K562 (cell line): ENCODE data around the gene DAGLA. TPM values are rescaled to one million over a fixed set of nuclear protein-coding genes. Genes with fewer than 3 reads are reported as not detected.

ENCODE experiments used
- BDP1 ChIP-seq: IDR thresholded peaks from 3 replicates; pipeline ENCODE4 v1.6.1; 2011; ENCODE audit not compliant: insufficient read length, insufficient read depth
- CREM ChIP-seq: IDR thresholded peaks from 2 replicates; pipeline ENCODE4 v1.6.1; 2014; ENCODE audit warnings: antibody characterized with exemption, low read depth
- ESRRB ChIP-seq: fragments of 250-450 bp; sonication (Bioruptor Pico); IDR thresholded peaks from 2 replicates; pipeline ENCODE4 v1.5.0; 2020; ENCODE audit warnings: mild to moderate bottlenecking, moderate library complexity, borderline replicate concordance
- HDGF ChIP-seq: fragments of 450-650 bp; IDR thresholded peaks from 2 replicates; pipeline ENCODE4 v1.6.1; 2016
- IRF1 ChIP-seq: sonication (generic); formaldehyde crosslinking; IDR thresholded peaks from 2 replicates; pipeline ENCODE4 v1.8.0; 2022; ENCODE audit warnings: missing genetic modification reagents, mild to moderate bottlenecking, borderline replicate concordance
- JUN ChIP-seq, 2 experiments: sonication (generic) in 1 of 2; formaldehyde crosslinking in 1 of 2; IDR thresholded peaks; 2 replicates each; pipeline versions ENCODE4 v1.6.1 to v1.8.0; 2012 to 2022; ENCODE audit warnings: borderline replicate concordance in 2 of 2, mild to moderate bottlenecking in 2 of 2, improper control_type of control experiment in 1 of 2, low read depth in 1 of 2, low read length in 1 of 2, missing genetic modification reagents in 1 of 2
- KDM5B ChIP-seq: fragments of 200-600 bp; sonication (generic); IDR thresholded peaks from 2 replicates; pipeline ENCODE4 v1.6.1; 2012; ENCODE audit warnings: low read depth, mild to moderate bottlenecking, moderate library complexity, low read length, control low read depth, inconsistent platforms; ENCODE audit not compliant: insufficient replicate concordance
- LCOR ChIP-seq: sonication (generic); formaldehyde crosslinking; IDR thresholded peaks from 2 replicates; pipeline ENCODE4 v1.8.0; 2022; ENCODE audit warnings: mild to moderate bottlenecking, missing genetic modification reagents
- MEF2D ChIP-seq: conservative IDR thresholded peaks from 2 replicates; pipeline ENCODE4 v1.6.1; 2016; ENCODE audit warnings: low read depth, missing genetic modification characterization, missing compliant biosample characterization
- MTF1 ChIP-seq: fragments of 250-450 bp; sonication (Bioruptor Pico); IDR thresholded peaks from 2 replicates; pipeline ENCODE4 v1.9.0; 2021; ENCODE audit warnings: moderate library complexity, mild to moderate bottlenecking, inconsistent platforms, borderline replicate concordance
- NR2F6 ChIP-seq: fragments of 450-650 bp; formaldehyde crosslinking; IDR thresholded peaks from 2 replicates; pipeline ENCODE4 v1.4.0; 2020; ENCODE audit warnings: mild to moderate bottlenecking
- PKNOX1 ChIP-seq: fragments of 450-650 bp; IDR thresholded peaks from 2 replicates; pipeline ENCODE4 v1.6.1; 2016
- RAD21 ChIP-seq, 2 experiments: fragments of 250-450 bp in 1 of 2; fragments of 450-650 bp in 1 of 2; sonication (Bioruptor Pico) in 1 of 2; formaldehyde crosslinking in 1 of 2; IDR thresholded peaks in 1 of 2; conservative IDR thresholded peaks in 1 of 2; 2 replicates each; pipeline versions ENCODE4 v1.4.0 to v1.8.0; 2020 to 2022; ENCODE audit warnings: mild to moderate bottlenecking in 2 of 2, moderate library complexity in 1 of 2
- SMARCB1 ChIP-seq: IDR thresholded peaks from 2 replicates; pipeline ENCODE4 v1.6.1; 2011; ENCODE audit warnings: improper control_type of control experiment, low read depth; ENCODE audit not compliant: insufficient read length
- TAF7 ChIP-seq: fragments of 450-650 bp; IDR thresholded peaks from 2 replicates; pipeline ENCODE4 v1.6.1; 2016; ENCODE audit warnings: missing genetic modification characterization, missing compliant biosample characterization
- TEAD2 ChIP-seq: fragments of 450-650 bp; IDR thresholded peaks from 2 replicates; pipeline ENCODE4 v1.6.1; 2016; ENCODE audit warnings: missing genetic modification characterization, control low read depth, missing compliant biosample characterization
- THRB ChIP-seq: fragments of 450-650 bp; formaldehyde crosslinking; conservative IDR thresholded peaks from 2 replicates; pipeline ENCODE4 v1.4.0; 2022; ENCODE audit warnings: mild to moderate bottlenecking, missing genetic modification characterization
- TOE1 ChIP-seq, 2 experiments: fragments of 450-650 bp in 1 of 2; sonication (generic) in 1 of 2; formaldehyde crosslinking in 1 of 2; IDR thresholded peaks; 2 replicates each; pipeline versions ENCODE4 v1.7.1 to v1.8.0; 2016 to 2022; ENCODE audit warnings: borderline replicate concordance in 2 of 2, mild to moderate bottlenecking in 2 of 2, antibody characterized with exemption in 1 of 2, inconsistent platforms in 1 of 2, low read depth in 1 of 2, missing genetic modification reagents in 1 of 2, moderate library complexity in 1 of 2
- ZNF140 ChIP-seq: fragments of 250-450 bp; sonication (Bioruptor Pico); IDR thresholded peaks from 2 replicates; pipeline ENCODE4 v1.8.0; 2021; ENCODE audit warnings: moderate library complexity, mild to moderate bottlenecking, inconsistent platforms
- ZNF212 ChIP-seq: fragments of 450-650 bp; formaldehyde crosslinking; IDR thresholded peaks from 2 replicates; pipeline ENCODE4 v1.4.0; 2020; ENCODE audit warnings: mild to moderate bottlenecking
- ZNF239 ChIP-seq: fragments of 250-450 bp; sonication (Bioruptor Pico); IDR thresholded peaks from 2 replicates; pipeline ENCODE4 v1.4.0; 2020; ENCODE audit warnings: mild to moderate bottlenecking
- ZNF436 ChIP-seq: fragments of 250-450, 450-650 bp; sonication (Bioruptor Pico); formaldehyde crosslinking; IDR thresholded peaks from 2 replicates; pipeline ENCODE4 v1.7.0; 2020; ENCODE audit warnings: mild to moderate bottlenecking
- ZZZ3 ChIP-seq: fragments of 450-650 bp; IDR thresholded peaks from 2 replicates; pipeline ENCODE4 v1.6.1; 2016; ENCODE audit warnings: antibody characterized with exemption, mild to moderate bottlenecking, moderate library complexity
- polyA plus RNA-seq, 8 experiments: library from polyadenylated mRNA; depleted of rRNA in 4 of 8; stranded (reverse) in 5 of 8; unstranded in 3 of 8; fragments of >200 nt; fragmentation: Nextera tagmentation in 2 of 8; fragmentation: Illumina TruSeq in 1 of 8; extraction: Ambion mirVana in 2 of 8; extraction: Trizol in 1 of 8; gene quantifications; 2 replicates each; pipeline versions ENCODE4 v1.2.1 to v1.2.3, GENCODE V29; 2011 to 2014; ENCODE audit warnings: inconsistent platforms in 1 of 8, missing spikeins in 1 of 8
- total RNA-seq, 7 experiments: library from RNA; depleted of rRNA in 6 of 7; stranded (reverse); fragments of >200 nt in 6 of 7; fragmentation: Illumina TruSeq in 2 of 7; extraction: Trizol in 2 of 7; gene quantifications; 2 replicates each; pipeline versions ENCODE4 v1.2.1 to v1.2.3, GENCODE V29; 2011 to 2021; ENCODE audit warnings: low replicate concordance in 1 of 7
- TF ChIP-seq, protein P1 (sequence below), 2 experiments: fragments of 450-650 bp in 1 of 2; sonication (generic) in 1 of 2; formaldehyde crosslinking in 1 of 2; IDR thresholded peaks in 1 of 2; conservative IDR thresholded peaks in 1 of 2; 2 replicates each; pipeline versions ENCODE4 v1.6.1 to v1.8.1; 2016 to 2023; ENCODE audit warnings: mild to moderate bottlenecking in 2 of 2, moderate library complexity in 2 of 2, inconsistent platforms in 1 of 2, missing genetic modification reagents in 1 of 2

DAGLA gene
- total and polyA plus RNA-seq, 9 of the 15 experiments (the other 6 are each of a cell fraction or from before 2014, with no cell fraction given): 0.03 to 0.16 (median 0.04) TPM; not detected in 4

- TF ChIP-seq MTF1 (CRISPR knock-in tag) (no peak), RAD21 (CRISPR knock-in tag; conservative IDR thresholded peaks at IDR 0.05 in 1 of 2, IDR thresholded peaks at IDR 0.05 in 1 of 2) (no peak), HDGF (no peak), TEAD2 (tag) (peak; percentile 84), IRF1 (CRISPR knock-in tag) (no peak), LCOR (CRISPR knock-in tag) (no peak), ZNF436 (no peak), THRB (CRISPR knock-in tag) (no peak), ZNF140 (CRISPR knock-in tag) (no peak), NR2F6 (CRISPR knock-in tag) (no peak), TOE1 (IDR thresholded peaks at IDR 0.05; ENCODE audit: borderline replicate concordance) (no peak), TOE1 (CRISPR knock-in tag; IDR thresholded peaks at IDR 0.05; ENCODE audit: borderline replicate concordance, low read depth) (no peak), ZNF239 (no peak), MEF2D (tag) (peak; percentile 86), ZNF212 (CRISPR knock-in tag) (no peak), TAF7 (tag) (peak; percentile 39; the same call in 1 of the 2 replicates), CREM (no peak), KDM5B (no peak), BDP1 (no peak), SMARCB1 (no peak), ZZZ3 (no peak), JUN (IDR thresholded peaks at IDR 0.05; ENCODE audit: borderline replicate concordance, low read depth, low read length) (no peak), JUN (CRISPR knock-in tag; IDR thresholded peaks at IDR 0.05; ENCODE audit: borderline replicate concordance) (no peak), PKNOX1 (no peak), ESRRB (no peak)
- TF ChIP-seq, protein P1, sequence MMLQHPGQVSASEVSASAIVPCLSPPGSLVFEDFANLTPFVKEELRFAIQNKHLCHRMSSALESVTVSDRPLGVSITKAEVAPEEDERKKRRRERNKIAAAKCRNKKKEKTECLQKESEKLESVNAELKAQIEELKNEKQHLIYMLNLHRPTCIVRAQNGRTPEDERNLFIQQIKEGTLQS (IDR thresholded peaks at IDR 0.05): no peak
- TF ChIP-seq, protein P1 (CRISPR knock-in tag; conservative IDR thresholded peaks at IDR 0.05): no peak
These were observed 40.3 kb upstream of the DAGLA start (continued) for GRCh38 chr11:61639816-61640443.
